ENCODE results near the gene KRTAP1-5. TPM values are rescaled to one million over a fixed set of nuclear protein-coding genes. Genes with fewer than 3 reads are reported as not detected.
"Not testable (repeated sequence)": the region's sequence is repeated elsewhere in the genome, so short reads cannot be mapped to it uniquely, and the experiment has no call there.

The KRTAP1-5 gene, protein sequence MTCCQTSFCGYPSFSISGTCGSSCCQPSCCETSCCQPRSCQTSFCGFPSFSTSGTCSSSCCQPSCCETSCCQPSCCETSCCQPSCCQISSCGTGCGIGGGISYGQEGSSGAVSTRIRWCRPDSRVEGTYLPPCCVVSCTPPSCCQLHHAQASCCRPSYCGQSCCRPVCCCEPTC
- total RNA-seq, result not detected in 2 replicates

DNA sequence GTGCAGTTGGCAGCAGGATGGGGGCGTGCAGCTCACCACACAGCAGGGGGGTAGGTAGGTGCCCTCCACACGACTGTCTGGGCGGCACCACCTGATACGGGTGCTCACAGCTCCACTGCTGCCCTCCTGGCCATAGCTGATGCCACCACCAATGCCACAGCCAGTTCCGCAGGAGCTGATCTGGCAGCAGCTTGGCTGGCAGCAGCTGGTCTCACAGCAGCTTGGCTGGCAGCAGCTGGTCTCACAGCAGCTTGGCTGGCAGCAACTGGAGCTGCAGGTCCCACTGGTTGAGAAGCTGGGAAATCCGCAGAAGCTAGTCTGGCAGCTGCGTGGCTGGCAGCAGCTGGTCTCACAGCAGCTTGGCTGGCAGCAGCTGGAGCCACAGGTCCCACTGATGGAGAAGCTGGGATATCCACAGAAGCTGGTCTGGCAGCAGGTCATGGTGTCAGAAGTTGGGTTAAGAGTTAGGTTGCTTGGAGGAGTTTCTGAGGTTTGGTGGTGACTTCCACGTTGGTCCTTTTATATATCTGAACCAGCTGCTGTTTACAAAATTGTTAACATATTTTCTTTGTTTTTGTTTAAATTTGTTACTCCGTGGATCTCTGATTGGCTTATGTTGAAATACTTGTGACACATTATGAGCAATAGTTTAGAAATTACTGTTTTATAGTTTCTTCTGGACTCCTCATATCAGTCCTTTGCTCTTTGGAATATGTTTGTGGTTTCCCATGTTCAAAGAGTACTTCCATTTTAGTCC is at the start of gene KRTAP1-5:
Gene KRTAP1-5 (minus strand): TSS at position 494 of the 757 bp plus-strand sequence. CDS start 53 bp downstream, at position 441.
- Mint-ChIP-seq H3K36me3 (ENCODE audit: low read depth) (no peaks in the 10 kb centered on the region), H3K27me3 (ENCODE audit: low read depth) (peaks cover 15% of the 10 kb centered on the region), H3K9me3 (no peaks in the 10 kb centered on the region), H3K4me1 (ENCODE audit: low read depth) (no peaks in the 10 kb centered on the region), H3K4me3 (ENCODE audit: low read depth) (no peak within 1 kb of the TSS), H3K27ac (no peak within 1 kb of the TSS)
- intact Hi-C loops (cut with micrococcal nuclease), result no loop called here
- DNase-seq (ENCODE audit: low spot score), result no peak

DNA sequence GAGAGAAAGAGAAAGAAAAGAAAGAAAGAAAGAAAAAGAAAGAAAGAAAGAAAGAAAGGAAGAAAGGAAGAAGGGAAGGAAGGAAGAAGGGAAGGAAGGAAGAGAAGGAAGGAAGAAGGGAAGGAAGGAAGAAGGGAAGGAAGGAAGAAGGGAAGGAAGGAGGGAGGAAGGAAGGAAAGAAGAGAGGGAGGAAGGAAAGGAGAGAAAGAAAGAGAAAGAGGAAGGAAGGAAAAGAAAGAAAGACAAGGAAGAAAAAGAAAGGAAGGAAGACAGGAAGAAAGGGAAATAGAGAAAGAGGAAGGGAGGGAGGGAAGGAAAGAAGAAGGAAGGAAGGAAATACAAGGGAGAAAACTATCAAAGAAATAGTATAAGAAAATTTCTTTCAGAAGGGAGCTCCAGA is 49.8 kb upstream of the KRTAP1-5 start:
- H3K27me3 Mint-ChIP-seq (ENCODE audit: low read depth), result peaks cover 16% of the 10 kb centered on the region
- intact Hi-C loops (cut with micrococcal nuclease), result no loop called here
- no peak overlapping the region for H3K27ac Mint-ChIP-seq
- no peaks in the 10 kb centered on the region for H3K9me3 Mint-ChIP-seq
- no peaks in the 10 kb centered on the region for H3K4me1 Mint-ChIP-seq (ENCODE audit: low read depth)
- H3K4me3 Mint-ChIP-seq (ENCODE audit: low read depth), result no peak overlapping the region
- no peaks in the 10 kb centered on the region for H3K36me3 Mint-ChIP-seq (ENCODE audit: low read depth)
- no peak for DNase-seq (ENCODE audit: low spot score)

DNA sequence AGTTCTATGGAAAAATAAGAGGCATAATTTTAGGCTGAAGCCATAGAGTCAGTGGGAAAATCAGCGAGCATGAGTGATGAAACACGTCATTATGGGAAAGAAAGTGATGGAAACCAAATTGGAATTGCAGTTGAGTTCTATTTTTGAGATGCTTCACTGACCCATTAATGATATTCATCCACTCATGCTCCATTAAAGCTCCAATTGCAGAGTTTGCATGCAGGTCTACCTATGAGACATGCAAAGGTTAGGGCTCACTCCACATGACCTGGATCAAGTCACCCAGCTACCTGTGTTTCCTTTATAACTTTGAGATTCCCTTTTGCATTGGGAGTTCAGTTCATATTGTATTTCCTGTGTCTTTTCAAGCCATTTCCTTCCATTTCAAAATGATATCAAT is 46.7 kb upstream of the KRTAP1-5 start:
- Mint-ChIP-seq H3K27ac (no peak overlapping the region), H3K36me3 (ENCODE audit: low read depth) (no peaks in the 10 kb centered on the region), H3K4me1 (ENCODE audit: low read depth) (no peaks in the 10 kb centered on the region), H3K27me3 (ENCODE audit: low read depth) (peaks cover 16% of the 10 kb centered on the region), H3K9me3 (no peaks in the 10 kb centered on the region), H3K4me3 (ENCODE audit: low read depth) (no peak overlapping the region)
- intact Hi-C loops (cut with micrococcal nuclease), result no loop called here
- DNase-seq (ENCODE audit: low spot score), result no peak

DNA sequence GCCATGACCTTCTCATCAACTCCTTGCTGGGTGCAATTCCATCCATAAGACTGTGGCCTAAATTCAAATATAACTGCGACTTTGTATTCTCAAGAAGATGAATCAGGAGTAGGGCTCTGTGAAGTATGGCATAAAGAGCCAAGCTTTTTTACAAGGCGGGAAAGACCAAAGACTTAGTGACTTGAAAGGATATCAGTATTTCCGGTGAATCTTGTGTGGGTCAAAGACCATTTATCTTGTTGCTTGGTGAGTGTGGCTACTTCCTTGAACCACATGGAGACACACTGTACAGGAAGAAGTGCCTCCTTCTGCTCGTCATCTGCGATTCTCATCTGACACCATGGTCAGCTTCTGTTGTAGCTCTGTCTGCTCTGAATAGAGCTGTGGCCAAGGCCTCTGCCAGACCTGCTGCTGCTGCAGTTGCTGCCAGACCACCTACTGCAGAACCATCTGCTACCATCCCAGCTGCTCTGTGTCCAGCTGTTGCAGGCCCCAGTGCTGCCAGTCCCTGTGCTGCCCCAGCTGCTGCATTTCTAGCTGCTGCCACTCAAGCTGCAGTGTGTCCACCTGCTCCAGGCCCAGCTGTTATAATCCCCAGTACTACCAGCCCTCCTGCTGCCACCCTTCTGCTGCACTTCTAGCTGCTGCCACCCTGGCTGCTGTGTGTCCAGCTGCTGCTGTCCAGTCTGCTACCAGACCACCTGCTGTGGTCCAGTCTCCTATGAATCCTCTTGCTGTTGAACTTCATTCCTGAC is 44.8 kb upstream of the KRTAP1-5 start:
- Mint-ChIP-seq H3K4me3 (ENCODE audit: low read depth) (no peak overlapping the region), H3K4me1 (ENCODE audit: low read depth) (no peaks in the 10 kb centered on the region), H3K27me3 (ENCODE audit: low read depth) (peaks cover 12% of the 10 kb centered on the region), H3K36me3 (ENCODE audit: low read depth) (no peaks in the 10 kb centered on the region), H3K9me3 (no peaks in the 10 kb centered on the region), H3K27ac (no peak overlapping the region)
- DNase-seq (ENCODE audit: low spot score), result no peak
- intact Hi-C loops (cut with micrococcal nuclease), result no loop called here

DNA sequence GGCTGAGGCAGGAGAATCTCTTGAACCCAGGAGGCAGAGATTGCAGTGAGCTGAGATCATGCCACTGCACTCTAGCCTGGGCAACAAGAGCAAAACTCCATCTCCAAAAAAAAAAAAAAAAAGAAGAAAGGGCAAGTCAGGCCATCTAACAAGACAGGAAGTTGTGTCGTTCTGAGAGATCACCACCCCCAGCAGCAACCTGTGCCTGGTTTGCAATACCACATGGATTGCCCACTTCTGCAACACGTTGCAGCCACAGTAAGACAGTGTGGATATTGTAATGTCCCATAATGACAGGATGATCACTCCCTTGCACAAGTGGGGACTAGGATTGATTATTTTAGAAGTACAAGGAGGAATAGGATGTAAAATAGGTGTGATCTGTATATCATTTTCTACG is 42.0 kb upstream of the KRTAP1-5 start:
- intact Hi-C loops (cut with micrococcal nuclease), result no loop called here
- H3K27ac Mint-ChIP-seq, result no peak overlapping the region
- H3K36me3 Mint-ChIP-seq (ENCODE audit: low read depth), result no peaks in the 10 kb centered on the region
- no peak for DNase-seq (ENCODE audit: low spot score)
- no peaks in the 10 kb centered on the region for H3K9me3 Mint-ChIP-seq
- H3K4me1 Mint-ChIP-seq (ENCODE audit: low read depth), result no peaks in the 10 kb centered on the region
- H3K27me3 Mint-ChIP-seq (ENCODE audit: low read depth), result peaks cover 2% of the 10 kb centered on the region
- no peak overlapping the region for H3K4me3 Mint-ChIP-seq (ENCODE audit: low read depth)

GRCh38 chr17:41067281-41067680 is 40.3 kb upstream of the KRTAP1-5 start:
- no peak overlapping the region for H3K27ac Mint-ChIP-seq
- H3K4me3 Mint-ChIP-seq (ENCODE audit: low read depth), result no peak overlapping the region
- H3K36me3 Mint-ChIP-seq (ENCODE audit: low read depth), result no peaks in the 10 kb centered on the region
- H3K9me3 Mint-ChIP-seq, result no peaks in the 10 kb centered on the region
- H3K4me1 Mint-ChIP-seq (ENCODE audit: low read depth), result no peaks in the 10 kb centered on the region
- intact Hi-C loops (cut with micrococcal nuclease), result no loop called here
- DNase-seq (ENCODE audit: low spot score), result no peak
- peaks cover 9% of the 10 kb centered on the region for H3K27me3 Mint-ChIP-seq (ENCODE audit: low read depth)

GRCh38 chr17:41065829-41066624 is 39.0 kb upstream of the KRTAP1-5 start, which contains the start of gene KRTAP2-4:
Gene KRTAP2-4, minus strand, starts transcription at chr17:41065879. Its CDS starts 34 bp downstream, at chr17:41065845.
- intact Hi-C loops (cut with micrococcal nuclease), result no loop called here
- Mint-ChIP-seq H3K36me3 (ENCODE audit: low read depth) (no peaks in the 10 kb centered on the region), H3K4me1 (ENCODE audit: low read depth) (no peaks in the 10 kb centered on the region), H3K9me3 (no peaks in the 10 kb centered on the region), H3K27me3 (ENCODE audit: low read depth) (peaks cover 16% of the 10 kb centered on the region), H3K4me3 (ENCODE audit: low read depth) (no peak within 1 kb of the TSS), H3K27ac (no peak within 1 kb of the TSS)
- DNase-seq (ENCODE audit: low spot score), result no peak

GRCh38 chr17:41065016-41065689 is 38.1 kb upstream of the KRTAP1-5 start:
- H3K4me3 Mint-ChIP-seq (ENCODE audit: low read depth); intact Hi-C loops (cut with micrococcal nuclease): not testable (repeated sequence)

DNA sequence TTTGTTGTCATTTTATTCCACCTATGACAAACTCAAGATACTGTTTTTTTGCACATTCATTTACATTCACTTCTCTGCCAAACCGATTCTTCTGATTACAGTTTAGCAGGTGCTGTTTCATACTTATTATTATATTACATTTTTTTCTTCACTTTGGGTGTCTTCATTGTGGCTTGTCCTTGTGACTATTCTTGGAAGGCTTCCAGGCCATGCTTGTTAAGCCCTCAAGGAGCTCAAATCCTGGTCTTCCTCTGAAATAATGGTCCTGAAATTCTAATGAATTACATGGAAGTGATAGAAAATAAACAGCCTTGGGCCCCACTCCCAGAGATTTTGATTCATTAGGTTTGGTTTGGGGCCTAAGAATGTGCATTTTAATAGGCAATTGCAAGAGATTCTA is 37.3 kb upstream of the KRTAP1-5 start:
- intact Hi-C loops (cut with micrococcal nuclease), result no loop called here
- DNase-seq (ENCODE audit: low spot score), result no peak
- no peaks in the 10 kb centered on the region for H3K4me1 Mint-ChIP-seq (ENCODE audit: low read depth)
- no peaks in the 10 kb centered on the region for H3K9me3 Mint-ChIP-seq
- H3K4me3 Mint-ChIP-seq (ENCODE audit: low read depth), result no peak overlapping the region
- H3K27ac Mint-ChIP-seq, result no peak overlapping the region
- no peaks in the 10 kb centered on the region for H3K36me3 Mint-ChIP-seq (ENCODE audit: low read depth)
- H3K27me3 Mint-ChIP-seq (ENCODE audit: low read depth), result peaks cover 27% of the 10 kb centered on the region

More at GRCh38 chr17:41065016-41065689, 38.1 kb upstream of the KRTAP1-5 start:
- H3K27me3 Mint-ChIP-seq (ENCODE audit: low read depth), result peaks cover 23% of the 10 kb centered on the region
- H3K36me3 Mint-ChIP-seq (ENCODE audit: low read depth); H3K9me3 Mint-ChIP-seq; H3K4me1 Mint-ChIP-seq (ENCODE audit: low read depth); DNase-seq (ENCODE audit: low spot score); H3K27ac Mint-ChIP-seq: not testable (repeated sequence)

DNA sequence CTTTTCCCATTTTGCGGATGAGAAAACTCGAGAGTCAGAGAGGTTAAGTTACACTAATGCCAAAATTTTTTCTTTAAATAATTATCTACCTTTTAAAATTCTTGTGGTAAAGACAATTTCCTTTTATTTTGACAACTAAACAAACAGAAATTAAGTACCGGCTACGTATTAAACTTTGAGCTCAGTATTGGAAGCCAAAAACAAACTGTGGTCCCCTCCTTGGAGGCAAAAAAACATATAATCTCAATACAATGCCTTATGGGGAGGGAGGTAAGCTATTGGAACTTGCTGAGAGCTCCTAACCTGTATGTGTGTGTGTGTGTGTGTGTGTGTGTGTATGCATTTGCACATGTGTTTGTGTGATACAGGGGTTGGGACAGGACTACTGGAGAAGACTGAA is 36.4 kb upstream of the KRTAP1-5 start:
- H3K27ac Mint-ChIP-seq, result no peak overlapping the region
- intact Hi-C loops (cut with micrococcal nuclease), result no loop called here
- no peaks in the 10 kb centered on the region for H3K9me3 Mint-ChIP-seq
- no peak for DNase-seq (ENCODE audit: low spot score)
- no peak overlapping the region for H3K4me3 Mint-ChIP-seq (ENCODE audit: low read depth)
- H3K27me3 Mint-ChIP-seq (ENCODE audit: low read depth), result peaks cover 34% of the 10 kb centered on the region
- no peaks in the 10 kb centered on the region for H3K36me3 Mint-ChIP-seq (ENCODE audit: low read depth)
- H3K4me1 Mint-ChIP-seq (ENCODE audit: low read depth), result no peaks in the 10 kb centered on the region

DNA sequence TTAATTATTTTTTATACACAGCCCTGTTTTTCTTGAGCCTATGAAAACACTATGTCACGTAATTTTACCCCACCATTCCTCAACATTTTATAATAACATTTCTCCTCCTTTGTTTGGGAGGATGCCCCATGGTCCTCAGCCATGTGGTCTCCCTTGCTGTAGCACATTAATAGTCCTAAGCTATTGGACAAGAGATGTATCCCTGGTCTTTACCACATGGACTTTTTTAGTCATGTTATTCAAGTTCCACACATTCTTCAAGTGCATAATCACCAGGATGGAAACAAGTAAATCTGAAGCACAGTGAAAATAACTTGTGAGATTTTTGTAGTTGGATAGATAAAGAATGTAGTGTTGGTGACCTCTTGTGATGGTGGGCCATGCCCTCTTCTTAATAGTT is 35.0 kb upstream of the KRTAP1-5 start:
- Mint-ChIP-seq H3K4me3 (ENCODE audit: low read depth) (no peak overlapping the region), H3K4me1 (ENCODE audit: low read depth) (no peaks in the 10 kb centered on the region), H3K9me3 (peaks cover 5% of the 10 kb centered on the region), H3K27me3 (ENCODE audit: low read depth) (peaks cover 35% of the 10 kb centered on the region), H3K36me3 (ENCODE audit: low read depth) (no peaks in the 10 kb centered on the region), H3K27ac (no peak overlapping the region)
- intact Hi-C loops (cut with micrococcal nuclease), result no loop called here
- DNase-seq (ENCODE audit: low spot score), result no peak

- Mint-ChIP-seq H3K4me3 (ENCODE audit: low read depth) (no peak within 1 kb of the TSS), H3K27me3 (ENCODE audit: low read depth) (peaks cover 35% of the 10 kb centered on the region), H3K36me3 (ENCODE audit: low read depth) (no peaks in the 10 kb centered on the region), H3K9me3 (peaks cover 5% of the 10 kb centered on the region), H3K27ac (no peak within 1 kb of the TSS), H3K4me1 (ENCODE audit: low read depth) (no peaks in the 10 kb centered on the region)
- intact Hi-C loops (cut with micrococcal nuclease), result no loop called here
- no peak for DNase-seq (ENCODE audit: low spot score)
Observed at GRCh38 chr17:41060052-41060604, 33.1 kb upstream of the KRTAP1-5 start, which contains the start of gene KRTAP2-3. Gene KRTAP2-3, minus strand, starts transcription at chr17:41060114. Its CDS starts 64 bp downstream, at chr17:41060050.
